HG03460 (cell line): Measurements from ENCODE around the gene RIPOR3.
"Not testable (repeated sequence)": the region's sequence is repeated elsewhere in the genome, so short reads cannot be mapped to it uniquely, and the experiment has no call there.

ENCODE experiments used
- ATAC-seq: cut with Tn5 transposase; IDR thresholded peaks from one replicate; pipeline ENCODE4 v1.9.1; 2021; ENCODE audit not compliant: unreplicated experiment

RIPOR3 gene

DNA sequence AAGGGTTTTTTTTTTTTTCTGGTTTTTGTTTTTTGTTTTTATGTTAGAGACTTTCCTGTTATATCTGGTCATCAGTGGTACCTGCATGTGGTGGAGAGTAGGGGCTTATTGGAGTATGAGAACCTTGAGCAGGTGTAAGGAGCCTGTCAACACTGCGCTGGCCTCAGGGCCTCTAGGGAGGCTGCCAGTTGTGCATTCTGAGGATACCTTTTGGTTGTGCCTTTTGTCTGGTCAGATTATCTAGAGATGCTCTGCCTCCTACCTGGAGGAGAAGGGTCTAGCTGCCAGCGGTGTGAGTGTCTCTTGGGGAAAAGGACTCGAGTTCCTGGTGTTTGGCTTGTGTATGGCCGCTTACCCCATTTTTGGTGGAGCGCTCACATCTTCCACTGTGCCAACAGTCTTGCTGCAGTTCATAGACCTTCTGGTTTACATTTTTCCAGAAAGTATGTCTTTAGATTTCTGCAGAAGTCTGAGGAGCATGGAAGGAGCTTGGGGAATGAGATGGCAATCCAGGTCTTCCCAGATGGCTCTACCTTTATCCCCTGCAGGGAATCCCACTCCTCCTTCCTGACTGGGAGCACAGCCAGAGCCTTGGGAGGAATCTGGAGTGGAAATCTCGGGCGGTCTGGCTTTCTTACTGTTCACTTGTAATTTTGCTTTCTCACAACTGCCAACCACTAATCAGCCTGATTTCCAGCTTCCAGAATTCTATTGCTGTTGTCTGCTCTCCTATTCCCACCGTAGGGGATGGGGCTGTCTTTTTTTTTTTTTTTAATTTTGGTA lies 131.3 kb downstream of the RIPOR3 start:
- no peak for ATAC-seq

DNA sequence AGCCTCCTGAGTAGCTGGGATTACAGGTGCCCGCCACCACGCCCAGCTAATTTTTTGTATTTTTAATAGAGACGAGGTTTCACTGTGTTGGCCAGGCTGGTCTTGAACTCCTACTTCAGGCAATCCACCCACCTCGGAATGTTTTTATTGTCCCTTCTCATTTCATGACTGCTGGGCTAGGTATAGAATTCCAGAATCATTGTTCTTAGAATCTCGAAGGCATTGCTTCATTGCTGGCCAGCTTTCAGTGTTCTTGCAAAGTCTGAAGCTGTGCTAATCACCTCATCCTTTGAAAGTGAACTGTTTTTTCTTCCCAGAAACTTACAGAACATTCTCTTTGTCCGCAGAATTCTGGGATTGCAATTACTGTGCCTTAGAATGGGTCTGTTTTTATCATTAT lies 132.2 kb downstream of the RIPOR3 start:
- no peak for ATAC-seq

DNA sequence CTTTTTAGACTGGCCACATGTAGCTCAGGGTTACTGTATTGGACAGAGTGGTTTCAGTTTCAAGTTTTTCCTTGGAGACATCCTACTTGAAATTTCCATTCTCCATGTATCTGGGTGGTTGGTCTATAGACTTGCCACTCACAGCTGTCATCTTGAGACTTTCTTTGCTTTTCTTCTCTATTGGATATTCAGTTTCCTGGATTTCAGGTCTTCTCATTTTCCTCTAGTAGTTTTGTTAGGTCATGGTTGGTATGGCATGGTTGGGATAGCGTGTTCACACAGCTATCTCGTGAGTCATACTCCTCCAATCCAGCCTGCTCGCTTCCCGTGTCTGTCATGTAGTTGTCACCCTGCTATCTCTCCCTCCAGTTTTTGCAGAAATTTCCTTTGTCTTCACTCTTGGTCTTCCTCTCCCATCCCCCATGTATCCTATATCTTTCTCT lies 132.8 kb downstream of the RIPOR3 start:
- ATAC-seq = no peak

DNA sequence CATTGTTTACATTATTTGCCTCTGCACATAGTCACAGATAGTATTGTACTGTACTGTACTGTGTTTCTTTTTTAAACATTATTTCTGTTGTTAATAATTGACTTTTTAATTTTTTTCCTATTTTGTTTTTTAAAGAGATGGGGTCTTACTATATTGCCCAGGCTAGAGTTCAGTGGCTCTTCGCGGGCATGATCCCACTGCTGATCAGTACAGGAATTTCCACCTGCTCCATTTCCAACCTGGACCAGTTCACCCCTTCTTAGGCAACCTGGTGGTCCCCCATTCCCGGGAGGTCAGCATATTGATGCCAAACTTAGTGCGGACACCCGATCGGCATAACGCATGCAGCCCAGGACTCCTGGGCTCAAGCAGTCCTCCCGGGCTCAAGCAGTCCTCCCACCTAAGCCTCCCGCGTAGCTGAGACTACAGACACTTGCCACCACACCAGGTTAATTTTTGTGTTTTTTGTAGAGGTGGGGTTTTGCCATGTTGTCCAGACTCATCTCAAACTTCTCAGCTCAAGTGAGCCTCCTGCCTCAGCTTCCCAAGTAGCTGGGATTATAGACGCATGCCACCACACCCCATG lies 133.7 kb downstream of the RIPOR3 start:
- no peak for ATAC-seq

DNA sequence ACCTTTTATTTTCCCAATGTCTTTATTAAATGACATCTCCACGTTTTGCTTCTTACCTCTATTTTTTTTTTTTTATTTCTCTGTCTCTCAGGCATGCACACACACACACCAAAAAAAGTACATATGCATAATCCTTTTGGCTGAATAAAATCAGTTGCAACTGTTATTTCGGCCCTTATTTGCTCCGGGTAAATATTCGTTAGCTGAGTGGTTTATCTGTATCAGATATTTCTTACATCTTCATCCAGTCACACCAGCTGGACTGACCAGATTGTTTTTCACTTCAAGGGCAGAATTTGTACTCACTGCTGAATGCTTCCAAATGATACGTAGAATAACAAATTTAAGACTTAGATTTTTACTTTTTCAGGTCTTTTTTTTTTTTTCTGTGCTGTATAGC lies 135.7 kb downstream of the RIPOR3 start:
- no peak for ATAC-seq

DNA sequence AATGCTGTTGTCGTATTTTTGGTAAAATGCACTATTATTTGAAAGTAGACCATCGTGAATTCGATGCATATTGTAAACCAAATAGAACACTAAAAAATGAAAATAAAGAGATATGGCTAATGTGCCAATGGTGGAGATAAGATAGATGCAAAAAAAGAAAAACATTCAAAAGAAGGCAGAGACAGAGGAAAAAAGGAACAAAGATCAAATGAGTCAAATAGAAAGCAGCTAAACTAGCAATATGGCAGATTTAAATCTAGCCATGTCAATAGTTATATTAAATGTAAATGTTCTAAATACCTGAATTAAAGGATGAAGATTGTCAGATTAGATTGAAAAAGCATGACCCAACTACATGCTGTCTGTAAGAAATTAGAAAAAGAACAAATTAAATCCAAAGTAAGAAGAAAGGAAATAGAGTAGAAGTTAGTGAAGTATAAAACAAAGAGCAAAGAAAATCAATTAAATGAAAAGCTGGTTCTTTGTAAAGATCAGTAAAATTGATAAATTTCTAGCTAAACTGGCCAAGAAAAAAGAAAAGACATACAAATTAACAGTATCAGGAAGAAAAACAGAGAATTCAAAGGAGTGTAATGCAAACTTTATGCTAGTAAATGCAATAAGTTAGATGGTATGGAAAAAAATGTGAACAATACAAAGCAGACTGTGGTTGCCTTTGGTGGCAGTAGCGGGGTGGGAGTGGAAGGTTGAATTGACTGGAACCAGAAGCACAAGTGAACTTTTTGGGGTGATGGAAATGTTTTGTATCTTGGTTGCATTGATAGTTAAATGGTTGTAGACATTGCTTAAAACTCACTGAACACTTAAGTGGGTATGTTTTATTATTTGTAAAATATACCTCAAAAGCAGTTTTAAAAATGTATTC lies 136.4 kb downstream of the RIPOR3 start:
- ATAC-seq = no peak

DNA sequence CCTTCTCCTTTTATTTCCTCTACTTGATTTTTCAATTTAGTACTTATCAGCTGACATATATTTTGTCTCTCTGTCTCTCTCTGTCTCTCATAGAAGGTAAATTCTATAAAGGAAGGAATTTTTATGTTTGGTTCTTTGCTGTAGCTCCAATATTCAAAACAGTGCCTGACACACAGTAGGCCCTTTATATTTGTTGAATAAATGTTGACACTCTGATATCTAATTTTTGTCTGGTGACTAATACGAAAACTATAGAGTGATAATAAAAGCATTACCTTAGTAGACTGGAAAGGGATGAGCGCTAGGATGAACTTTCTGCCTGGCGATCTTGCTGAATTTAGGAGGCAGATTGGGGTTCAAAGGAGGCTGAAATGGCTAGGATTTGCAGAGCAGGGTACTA lies 138.4 kb downstream of the RIPOR3 start:
- ATAC-seq = no peak

DNA sequence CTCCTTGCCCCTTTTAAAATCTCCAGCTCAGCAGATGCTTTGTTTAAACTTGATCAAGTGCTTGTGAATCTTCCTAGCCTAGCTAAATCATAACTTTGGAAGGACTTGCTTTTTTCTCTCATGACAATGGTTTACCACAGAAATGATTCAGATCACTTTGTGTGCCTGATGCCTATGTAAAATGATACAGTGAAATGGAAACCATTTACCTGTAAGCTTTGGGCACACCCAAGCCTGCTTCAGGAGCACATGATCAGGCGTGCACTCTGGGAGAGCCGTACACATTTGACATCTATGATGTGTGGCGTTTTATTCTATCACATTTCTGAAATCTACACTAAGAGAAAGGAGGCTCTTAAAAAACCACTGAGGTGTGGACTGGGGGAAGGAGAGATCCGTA lies 140.1 kb downstream of the RIPOR3 start:
- no peak for ATAC-seq

DNA sequence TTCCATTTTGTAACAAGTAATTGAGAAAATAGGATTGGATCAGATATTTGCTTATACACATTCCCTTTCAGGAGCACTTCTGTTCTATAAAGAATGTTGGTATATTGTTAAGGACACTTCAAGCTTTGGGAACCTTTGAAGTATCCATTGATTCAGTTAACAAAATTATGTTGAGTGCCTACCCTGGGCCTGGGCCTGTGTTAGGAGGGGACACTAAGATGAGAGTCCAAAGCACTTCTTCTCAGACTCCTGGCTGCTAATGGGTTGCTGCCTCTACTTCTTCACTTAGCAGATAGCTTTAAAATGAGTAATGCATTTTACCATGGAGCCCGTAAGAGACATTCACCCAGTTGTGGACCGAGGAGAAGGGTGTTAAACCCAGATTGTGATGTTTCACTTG lies 140.8 kb downstream of the RIPOR3 start:
- ATAC-seq = no peak

- ATAC-seq = no peak
These were observed 142.9 kb downstream of the RIPOR3 start for GRCh38 chr20:50548396-50548795.

DNA sequence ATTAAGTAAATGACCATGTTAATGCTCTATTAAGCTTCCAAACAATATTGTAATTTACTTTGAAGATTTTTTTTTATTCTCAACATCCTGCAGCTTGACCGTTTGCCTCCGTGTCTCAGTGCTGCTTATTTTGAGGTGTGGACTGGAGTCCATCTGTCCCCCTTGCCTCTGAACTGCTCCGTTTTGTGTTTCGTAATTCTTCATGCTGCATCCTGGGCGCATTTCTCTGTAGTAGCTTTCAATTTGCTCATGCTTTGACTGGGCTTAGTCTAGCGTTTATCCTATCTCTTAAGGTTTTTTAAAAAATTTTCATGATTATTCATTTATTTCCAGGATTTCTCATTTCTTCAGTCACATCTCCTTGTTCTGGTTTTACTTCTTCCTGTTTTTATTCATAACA lies 143.4 kb downstream of the RIPOR3 start:
- ATAC-seq = no peak

DNA sequence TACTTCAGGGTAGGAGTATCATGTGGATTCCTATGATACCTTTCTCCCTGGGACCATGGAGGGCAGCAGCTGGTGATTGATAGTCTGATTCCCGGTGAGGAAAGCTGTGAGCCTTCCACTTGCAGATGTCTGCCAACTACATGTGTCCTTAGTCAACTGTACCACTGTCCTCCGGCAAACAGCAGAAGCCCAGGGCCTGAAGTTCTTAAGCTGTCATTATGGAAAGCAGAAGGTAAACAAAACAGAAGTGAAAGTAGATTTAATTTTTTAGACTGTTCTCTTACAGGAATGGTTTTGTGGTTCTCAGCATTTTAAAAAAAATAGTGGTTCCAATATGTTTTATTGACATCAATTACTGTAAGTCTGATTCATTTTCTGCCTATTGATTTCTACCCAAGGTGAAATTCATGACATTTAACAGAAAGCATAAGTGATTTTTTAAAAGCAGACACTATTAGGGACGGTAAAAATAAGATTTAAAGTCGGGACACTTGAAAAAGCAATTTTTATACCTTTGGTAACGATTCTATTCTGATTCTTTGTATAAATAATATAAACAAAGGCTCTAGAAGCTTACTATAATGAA lies 144.5 kb downstream of the RIPOR3 start:
- ATAC-seq = no peak

GRCh38 chr20:50545126-50545525 lies 146.2 kb downstream of the RIPOR3 start:
- ATAC-seq = no peak

DNA sequence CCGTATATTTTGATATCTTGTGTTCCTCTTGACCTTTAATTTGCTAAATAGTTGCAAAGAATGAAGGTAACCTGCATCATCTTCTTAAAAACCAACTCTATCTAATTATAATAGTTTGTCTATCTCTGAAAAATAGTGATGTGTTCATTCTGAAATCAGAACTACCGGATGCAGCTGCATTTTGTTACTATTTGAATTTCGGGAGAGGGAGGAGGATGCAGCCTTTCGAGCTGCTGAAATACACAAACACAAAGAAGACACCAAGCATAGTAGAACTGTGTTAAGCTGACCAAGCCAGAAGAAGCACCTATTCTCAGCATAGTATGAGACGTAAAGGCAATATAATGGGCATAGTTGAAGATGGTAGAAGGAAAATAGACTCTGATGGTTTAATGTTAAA lies 148.0 kb downstream of the RIPOR3 start:
- ATAC-seq = no peak

DNA sequence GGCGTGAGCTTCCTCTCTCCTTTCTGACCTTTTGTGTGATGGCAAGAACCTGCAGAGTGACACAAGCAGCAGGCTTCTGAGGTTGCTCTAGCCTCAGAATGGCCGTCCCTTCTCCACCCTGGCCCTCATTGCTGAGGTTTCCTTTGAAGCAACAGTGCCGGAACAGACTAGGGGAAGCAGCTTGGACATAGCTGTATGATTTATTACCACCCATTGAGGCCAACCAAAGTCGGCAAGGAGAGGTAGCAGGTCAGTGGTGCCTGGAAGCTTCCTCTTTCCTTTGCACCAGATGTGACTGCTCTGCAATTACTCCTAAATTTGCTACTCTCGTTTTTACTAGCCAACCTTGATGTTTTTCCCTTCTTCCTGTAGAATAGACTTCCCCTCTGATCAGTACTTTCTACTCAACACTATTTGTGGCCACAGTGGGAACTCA lies 149.7 kb downstream of the RIPOR3 start:
- peak; percentile 71 for ATAC-seq

DNA sequence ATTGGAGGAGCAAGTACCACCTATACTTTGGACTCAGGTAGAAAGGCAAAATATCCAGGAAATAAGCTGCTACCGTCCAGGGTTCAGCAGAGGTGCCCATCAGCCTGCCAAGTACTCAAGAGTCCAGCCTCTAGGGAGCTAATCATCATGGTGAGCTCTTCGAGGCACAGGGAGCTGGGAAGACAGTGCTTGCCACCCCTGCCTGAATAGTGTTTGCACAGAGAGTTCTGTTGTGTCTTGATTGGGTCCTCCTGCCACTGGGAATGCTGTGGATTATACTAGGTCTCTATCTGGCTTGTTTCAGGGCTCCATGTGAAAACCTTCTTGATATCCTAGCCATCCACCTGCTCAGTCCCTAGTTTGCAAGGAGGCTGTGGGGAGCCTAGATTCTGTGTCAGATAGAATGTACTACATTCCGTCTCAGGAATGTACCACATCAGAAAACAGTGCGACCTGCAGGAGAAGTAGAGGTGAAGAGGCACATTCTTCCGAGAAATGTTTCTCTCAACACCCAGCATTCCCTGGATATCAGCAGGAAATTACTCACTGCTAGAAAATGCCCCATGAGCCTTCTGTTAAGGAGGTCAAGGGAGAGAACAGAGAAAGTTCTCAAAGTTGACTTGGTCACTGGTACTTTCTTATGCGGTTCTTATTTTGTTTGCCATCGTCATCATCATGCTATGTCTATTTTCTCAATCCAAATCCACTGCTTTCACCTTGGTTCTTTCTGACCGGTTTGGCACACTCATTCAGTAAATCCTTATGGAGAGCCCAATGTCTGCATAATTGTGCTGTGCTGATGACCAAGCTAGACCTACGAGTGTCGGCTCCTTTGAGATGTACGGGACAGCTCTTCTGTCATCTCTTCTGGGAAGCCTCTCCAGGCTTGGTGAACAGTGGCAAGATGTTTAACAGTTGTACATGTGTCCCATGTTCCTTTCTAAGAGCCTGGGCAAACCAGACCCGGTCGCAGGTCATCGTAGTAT lies 150.4 kb downstream of the RIPOR3 start:
- no peak for ATAC-seq

DNA sequence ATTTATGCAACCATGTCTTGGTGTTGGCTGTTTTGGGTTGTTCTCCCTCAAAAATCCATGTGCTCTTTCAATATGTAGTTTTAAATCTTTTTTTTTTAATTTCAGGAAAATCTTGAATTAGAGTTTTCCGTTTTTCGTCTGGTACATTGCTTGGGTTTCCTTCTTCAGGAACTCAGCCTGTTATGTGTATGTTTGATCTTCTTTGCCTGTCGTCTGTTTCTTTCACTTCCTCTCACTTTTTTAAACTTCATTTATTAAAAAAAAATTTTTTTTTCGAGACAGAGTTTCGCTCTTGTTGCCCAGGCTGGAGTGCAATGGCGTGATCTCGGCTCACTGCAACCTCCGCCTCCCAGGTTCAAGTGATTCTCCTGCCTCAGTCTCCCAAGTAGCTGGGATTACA lies 151.5 kb downstream of the RIPOR3 start:
- ATAC-seq = not testable (repeated sequence)

DNA sequence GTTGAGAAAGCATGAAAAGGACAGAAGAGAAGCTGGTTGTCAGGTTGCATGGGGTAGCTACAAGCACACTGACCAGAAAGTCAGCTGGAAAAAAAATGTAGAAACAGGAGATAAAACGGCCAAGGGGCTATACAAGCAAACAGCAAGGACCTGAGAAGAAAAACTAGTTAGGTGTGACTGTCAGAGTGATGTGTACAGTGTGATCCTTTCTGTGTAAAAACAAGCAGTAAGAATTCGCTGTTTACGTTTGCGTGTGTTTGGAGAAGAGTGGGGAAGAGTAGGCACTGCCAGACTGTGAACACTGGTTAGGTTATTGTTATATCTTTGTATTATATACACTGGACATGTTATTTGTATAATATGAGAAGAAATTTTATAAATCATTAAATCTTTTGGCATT lies 153.1 kb downstream of the RIPOR3 start:
- ATAC-seq = no peak

- ATAC-seq = no peak
These were observed 153.7 kb downstream of the RIPOR3 start for GRCh38 chr20:50537546-50538201.

DNA sequence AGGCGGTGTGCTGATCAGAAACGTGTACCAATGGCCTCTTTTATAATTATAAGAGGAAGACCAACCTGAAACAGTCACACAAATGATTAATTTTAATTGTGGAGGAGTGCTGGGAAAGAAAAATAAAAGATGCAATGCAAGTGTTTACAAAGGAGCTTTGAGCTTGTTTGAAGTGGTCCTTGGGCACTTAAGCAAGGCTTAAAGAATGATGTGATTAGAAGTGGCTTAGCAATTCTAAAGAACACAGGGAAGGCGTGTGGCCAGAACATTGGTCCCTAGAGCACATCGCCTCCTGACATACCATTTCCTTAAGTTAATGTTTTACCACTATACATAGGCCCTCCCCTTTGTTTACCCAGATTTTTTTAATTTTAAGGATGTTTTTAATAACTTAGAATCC lies 155.0 kb downstream of the RIPOR3 start:
- ATAC-seq = no peak
